ENCODE measurements around the gene HTT.
A peak's percentile ranks its signal among the peaks of the same experiment; 100 is the strongest.
"Not testable (repeated sequence)": the region's sequence is repeated elsewhere in the genome, so short reads cannot be mapped to it uniquely, and the experiment has no call there.

The HTT gene

DNA sequence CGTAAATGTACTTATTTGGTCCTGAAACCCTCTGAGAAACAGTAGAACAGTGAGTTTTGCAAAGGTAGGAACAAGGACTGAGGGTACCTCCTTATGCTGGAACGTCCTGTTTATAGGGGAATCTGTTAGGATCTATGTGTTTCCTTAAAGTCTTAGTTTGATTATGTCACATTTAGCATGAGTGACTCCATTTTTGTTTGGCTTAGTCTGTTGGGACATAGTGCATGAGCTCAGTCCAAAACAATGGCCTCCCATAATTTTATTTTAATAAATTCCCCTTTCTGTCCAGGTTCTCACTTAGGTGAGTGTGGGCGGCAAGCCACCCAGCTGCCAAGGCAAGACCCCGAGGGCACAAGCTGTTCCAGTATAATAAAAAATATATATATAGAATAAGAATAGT lies 27.9 kb upstream of the HTT start:
- DNase-seq = no peak

DNA sequence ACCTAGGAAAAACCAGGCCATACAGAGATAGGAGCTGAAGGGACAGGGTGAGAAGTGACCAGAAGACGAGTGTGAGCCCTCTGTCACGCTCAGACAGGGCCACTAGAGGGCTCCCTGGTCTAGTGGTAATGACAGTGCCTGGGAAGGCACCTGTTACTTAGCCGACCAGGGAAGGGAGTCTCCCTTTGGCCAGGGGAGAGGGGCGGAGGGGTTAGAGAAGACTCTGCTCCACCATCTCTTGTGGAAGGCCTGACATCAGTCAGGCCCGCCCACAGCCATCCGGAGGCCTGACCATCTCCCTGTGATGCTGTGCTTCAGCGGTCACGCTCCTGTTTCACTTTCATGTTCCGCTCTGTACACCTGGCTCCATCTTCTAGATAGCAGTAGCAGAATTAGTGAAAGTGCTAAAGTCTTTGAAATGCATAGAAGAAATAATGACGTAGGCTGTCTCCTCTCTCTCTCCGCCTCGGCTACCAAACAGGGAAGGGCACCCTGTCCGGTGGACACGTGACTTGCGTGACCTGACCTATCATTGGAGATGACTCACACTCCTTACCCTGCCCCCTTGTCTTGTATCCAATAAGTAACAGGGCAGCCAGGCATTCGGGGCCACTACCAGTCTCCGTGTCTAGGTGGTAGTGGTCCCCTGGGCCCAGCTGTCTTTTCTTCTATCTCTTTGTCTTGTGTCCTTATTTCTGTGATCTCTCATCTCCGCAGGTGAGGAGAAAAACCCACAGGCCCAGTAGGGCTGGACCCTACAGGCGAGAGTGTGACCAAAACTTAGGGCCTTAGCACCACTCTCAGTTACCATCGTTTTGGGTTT lies 26.8 kb upstream of the HTT start:
- DNase-seq = peak; percentile 4

- DNase-seq = not testable (repeated sequence)
Observed at GRCh38 chr4:3051141-3051897, 23.2 kb upstream of the HTT start.

DNA sequence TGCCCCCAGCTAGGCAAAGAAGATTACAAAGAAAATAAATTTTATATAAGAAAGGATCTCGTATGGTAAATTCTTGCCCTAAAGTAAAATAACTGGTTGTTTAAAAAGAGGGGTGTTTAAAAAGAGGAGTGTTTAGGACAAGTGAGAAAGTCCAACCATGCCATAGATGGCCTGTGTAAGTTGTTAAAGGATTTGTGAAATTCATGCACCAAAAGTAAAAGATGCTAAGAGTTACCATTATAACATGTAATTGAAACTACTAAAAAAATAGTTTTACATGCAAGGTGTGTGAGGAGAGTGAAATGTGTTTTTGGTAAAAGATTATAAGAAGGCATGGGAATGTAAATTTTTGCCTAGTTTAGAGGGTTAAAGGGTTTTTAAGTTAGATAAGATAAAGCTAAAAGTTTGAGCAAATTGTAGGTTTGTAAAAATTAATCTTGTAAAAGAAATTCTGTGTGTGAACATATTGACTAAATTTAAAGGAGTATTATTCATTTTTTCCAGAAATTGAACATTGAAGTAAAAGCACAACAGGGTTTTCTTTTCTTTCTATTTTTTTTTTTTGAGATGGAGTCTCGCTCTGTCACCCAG lies 20.2 kb upstream of the HTT start:
- no peak for DNase-seq

GRCh38 chr4:3059943-3060342 lies 14.5 kb upstream of the HTT start:
- no peak for DNase-seq

- DNase-seq = no peak
Observed at GRCh38 chr4:3060946-3061345, 13.5 kb upstream of the HTT start.

DNA sequence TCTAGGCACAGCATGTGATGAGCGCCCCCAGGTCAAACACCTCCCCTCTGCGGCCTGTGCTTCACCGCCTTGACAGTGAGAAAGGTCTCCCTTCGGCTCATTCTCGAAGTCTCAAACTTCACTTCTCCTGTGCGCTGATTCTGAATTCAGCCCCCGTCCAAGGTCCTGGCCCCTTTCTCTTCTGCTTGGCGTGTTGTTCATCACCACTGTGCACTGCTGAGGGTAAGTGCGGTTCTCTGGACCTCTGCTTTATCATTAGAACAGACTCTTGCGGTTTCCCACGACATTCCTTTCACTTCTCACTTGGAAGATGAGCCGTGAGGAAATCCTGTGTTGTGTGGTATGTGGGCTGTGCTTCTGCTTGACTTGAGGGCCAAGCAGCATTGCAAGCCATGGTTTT lies 12.0 kb upstream of the HTT start:
- no peak for DNase-seq

DNA sequence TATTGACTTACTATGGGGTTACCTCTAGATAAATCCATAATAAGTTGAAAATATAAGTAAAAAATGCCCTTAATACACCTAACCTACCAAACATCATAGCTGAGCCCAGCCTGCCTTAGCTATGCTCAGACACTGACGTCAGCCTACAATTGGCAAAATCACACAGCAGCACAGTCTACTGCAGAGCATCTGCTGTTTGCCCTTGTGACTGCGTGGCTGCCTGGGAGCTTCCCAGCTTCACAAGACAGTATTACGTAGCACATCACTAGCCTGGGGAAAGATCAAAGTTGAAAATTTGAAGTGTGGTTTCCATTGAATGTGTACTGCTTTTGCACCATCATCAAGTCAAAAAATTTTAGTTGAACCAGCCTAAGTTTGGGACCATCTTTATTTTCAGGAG lies 8.9 kb upstream of the HTT start:
- DNase-seq = no peak

DNA sequence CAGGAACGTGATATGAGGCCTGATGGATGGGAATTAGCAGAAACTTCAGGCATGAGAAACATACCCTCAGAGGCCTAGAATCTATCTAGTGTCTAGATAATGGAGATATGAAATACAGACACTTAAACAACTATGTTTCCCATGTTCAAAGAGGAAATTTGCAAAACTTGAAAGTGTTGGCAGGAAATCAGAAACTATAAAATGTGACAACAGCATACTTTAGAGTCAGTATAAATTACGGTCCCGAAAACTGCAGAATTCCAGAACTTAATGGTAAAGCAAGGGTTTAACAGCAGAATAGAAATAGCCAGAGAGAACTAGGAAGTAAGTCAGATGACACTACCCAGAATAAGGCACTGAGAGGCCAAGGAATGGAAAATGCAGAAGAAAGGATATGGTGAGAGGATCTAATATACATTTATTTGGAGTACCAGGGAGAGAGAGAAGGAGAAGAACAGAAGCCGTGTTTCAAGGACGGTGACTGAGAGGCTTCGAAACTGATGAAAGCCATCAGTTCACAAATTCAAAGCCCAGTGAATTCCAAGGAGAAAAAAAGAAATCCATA lies 7.6 kb upstream of the HTT start:
- DNase-seq = no peak

DNA sequence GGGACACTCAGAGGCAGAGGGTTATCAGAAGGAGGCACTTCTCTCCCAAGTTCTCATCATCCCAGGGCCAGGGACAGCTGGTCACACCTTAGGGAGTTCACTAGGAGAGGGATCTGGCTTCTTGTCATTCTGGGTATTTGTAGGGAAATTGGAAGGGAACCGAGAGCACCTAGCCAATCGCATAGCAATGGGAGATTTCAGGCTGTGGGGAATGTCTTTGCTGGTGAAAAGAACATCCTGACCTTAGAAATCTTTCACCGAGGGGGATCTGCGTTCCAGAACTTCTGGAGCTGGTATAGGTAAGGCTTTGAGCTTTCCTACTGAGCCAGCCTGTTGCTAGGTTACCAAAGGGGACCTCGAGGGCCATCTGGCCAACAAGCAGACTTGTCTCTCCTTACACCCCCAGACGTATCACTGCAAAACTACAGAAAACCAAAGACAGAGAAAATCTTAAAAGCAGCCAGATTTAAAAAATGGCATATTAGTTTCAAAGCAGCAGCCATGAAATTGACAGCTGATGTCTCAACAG lies 6.9 kb upstream of the HTT start:
- no peak for DNase-seq

GRCh38 chr4:3069661-3070199 lies 4.8 kb upstream of the HTT start:
- no peak for DNase-seq

DNA sequence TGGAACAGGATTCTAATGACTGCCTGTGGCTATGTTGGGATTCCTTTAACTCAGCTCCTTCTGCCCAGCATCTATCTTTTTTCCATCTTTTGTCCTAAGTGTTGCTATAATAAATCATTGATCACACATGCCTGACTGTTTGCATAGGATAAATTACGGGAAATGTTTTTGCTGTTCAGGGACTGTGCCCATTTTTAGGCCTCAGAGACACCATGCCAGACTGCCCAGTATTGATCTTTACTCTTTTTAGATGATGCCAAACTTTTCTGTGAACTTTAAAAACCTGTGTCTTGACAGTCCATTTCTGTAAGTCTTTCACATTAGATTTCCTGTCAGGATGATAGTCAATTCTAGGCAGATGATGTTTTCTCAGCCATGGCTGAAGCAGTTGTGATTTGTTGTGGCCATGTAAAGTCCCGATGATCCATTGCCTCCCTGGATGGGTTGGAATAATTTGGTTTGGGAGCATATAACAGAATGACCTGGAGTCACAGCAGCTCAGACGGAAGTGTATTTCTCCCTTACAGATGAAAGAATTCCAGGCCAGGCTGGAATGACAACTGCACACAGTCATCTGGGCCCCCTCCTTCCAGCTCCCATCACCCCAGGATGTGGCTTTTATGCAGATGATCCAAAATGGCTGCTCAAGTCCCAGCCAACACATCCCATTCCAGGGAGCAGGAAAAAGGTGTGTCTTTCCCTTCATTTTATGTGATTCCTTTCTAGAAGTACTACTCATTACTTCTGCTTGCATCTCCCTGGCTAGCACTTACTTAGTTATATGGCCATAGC lies 3.6 kb upstream of the HTT start:
- DNase-seq = no peak

GRCh38 chr4:3071811-3072210 lies 2.7 kb upstream of the HTT start:
- no peak for DNase-seq

DNA sequence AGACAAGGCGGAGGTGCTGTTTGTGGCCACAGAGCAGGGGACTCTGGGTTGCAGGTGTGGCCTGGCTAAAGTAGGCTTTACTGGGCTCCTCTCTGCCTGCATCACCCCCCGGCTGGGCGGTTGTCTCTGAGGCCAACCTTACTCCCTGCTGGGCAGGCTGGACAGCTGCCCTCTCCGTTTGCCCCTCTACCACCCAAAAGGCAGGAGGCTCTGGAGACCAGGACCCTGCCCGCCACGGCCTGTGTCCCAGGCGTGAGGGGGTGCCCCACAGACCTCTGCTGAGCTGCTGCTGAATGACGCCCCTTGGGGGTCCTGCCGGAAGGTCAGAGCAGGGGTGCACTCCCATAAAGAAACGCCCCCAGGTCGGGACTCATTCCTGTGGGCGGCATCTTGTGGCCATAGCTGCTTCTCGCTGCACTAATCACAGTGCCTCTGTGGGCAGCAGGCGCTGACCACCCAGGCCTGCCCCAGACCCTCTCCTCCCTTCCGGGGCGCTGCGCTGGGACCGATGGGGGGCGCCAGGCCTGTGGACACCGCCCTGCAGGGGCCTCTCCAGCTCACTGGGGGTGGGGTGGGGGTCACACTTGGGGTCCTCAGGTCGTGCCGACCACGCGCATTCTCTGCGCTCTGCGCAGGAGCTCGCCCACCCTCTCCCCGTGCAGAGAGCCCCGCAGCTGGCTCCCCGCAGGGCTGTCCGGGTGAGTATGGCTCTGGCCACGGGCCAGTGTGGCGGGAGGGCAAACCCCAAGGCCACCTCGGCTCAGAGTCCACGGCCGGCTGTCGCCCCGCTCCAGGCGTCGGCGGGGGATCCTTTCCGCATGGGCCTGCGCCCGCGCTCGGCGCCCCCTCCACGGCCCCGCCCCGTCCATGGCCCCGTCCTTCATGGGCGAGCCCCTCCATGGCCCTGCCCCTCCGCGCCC lies 1.1 kb upstream of the HTT start:
- no peak for DNase-seq

DNA sequence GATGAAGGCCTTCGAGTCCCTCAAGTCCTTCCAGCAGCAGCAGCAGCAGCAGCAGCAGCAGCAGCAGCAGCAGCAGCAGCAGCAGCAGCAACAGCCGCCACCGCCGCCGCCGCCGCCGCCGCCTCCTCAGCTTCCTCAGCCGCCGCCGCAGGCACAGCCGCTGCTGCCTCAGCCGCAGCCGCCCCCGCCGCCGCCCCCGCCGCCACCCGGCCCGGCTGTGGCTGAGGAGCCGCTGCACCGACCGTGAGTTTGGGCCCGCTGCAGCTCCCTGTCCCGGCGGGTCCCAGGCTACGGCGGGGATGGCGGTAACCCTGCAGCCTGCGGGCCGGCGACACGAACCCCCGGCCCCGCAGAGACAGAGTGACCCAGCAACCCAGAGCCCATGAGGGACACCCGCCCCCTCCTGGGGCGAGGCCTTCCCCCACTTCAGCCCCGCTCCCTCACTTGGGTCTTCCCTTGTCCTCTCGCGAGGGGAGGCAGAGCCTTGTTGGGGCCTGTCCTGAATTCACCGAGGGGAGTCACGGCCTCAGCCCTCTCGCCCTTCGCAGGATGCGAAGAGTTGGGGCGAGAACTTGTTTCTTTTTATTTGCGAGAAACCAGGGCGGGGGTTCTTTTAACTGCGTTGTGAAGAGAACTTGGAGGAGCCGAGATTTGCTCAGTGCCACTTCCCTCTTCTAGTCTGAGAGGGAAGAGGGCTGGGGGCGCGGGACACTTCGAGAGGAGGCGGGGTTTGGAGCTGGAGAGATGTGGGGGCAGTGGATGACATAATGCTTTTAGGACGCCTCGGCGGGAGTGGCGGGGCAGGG lies 568 bp downstream of the HTT start:
- peak; percentile 42 for DNase-seq

GRCh38 chr4:3075652-3075981 lies 1.1 kb downstream of the HTT start:
- DNase-seq = no peak

- DNase-seq = no peak
Observed at GRCh38 chr4:3077796-3078195, 3.3 kb downstream of the HTT start.

DNA sequence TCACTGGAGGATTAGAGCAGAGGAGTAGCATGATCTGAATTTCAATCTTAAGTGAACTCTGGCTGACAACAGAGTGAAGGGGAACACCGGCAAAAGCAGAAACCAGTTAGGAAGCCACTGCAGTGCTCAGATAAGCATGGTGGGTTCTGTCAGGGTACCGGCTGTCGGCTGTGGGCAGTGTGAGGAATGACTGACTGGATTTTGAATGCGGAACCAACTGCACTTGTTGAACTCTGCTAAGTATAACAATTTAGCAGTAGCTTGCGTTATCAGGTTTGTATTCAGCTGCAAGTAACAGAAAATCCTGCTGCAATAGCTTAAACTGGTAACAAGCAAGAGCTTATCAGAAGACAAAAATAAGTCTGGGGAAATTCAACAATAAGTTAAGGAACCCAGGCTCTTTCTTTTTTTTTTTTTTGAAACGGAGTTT lies 5.2 kb downstream of the HTT start:
- DNase-seq = no peak

DNA sequence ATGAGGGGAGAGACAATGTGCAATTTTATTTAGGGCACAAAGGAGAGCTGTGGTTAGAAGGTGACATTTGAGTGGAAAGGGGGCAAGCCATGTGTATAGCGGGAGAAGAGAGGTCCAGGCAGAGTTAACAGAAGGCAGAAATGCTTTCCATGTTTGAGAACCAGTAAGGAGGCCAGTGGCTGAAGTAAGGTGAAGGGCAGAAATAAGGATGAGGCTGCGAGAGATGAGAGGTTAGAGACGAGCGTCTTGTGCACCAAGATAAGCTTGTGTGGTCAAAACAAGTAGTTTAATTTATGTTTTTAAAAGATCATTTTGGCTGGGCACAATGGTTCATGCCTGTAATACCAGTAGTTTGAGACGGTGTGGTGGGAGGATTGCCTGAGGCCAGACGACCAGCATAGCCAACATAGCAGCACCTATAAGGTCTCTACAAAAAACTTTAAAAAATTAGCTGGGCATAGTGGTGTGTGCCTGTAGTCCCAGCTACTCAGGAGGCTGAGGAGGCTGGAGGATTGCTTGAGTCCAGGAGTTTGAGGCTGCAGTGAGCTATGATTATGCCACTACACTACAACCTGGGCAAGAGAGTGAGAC lies 8.5 kb downstream of the HTT start:
- no peak for DNase-seq

GRCh38 chr4:3083732-3084131 lies 9.3 kb downstream of the HTT start:
- no peak for DNase-seq
